ENCODE data around the gene SAMD3. TPM values are rescaled to one million over a fixed set of nuclear protein-coding genes. Genes with fewer than 3 reads are reported as not detected.
"Not testable (repeated sequence)": the region's sequence is repeated elsewhere in the genome, so short reads cannot be mapped to it uniquely, and the experiment has no call there.

Gene SAMD3
- total RNA-seq, 1 experiment from 2014 or later = not detected

- Histone ChIP-seq H3K27ac (no peak overlapping the region), H3K27me3 (ENCODE audit: insufficient read depth, low read depth) (no peaks in the 10 kb centered on the region), H3F3A (ENCODE audit: insufficient read depth, low read depth) (no peaks in the 10 kb centered on the region; the same call in 1 of the 2 replicates), H3K4me1 (replicated peaks; ENCODE audit: insufficient read depth) (peaks cover 5% of the 10 kb centered on the region), H3K9me2 (ENCODE audit: insufficient read depth) (no peaks in the 10 kb centered on the region), H2AFZ (no peak overlapping the region), H3K4me2 (no peak overlapping the region; the same call in 1 of the 2 replicates), H3K79me2 (ENCODE audit: low read depth) (no peaks in the 10 kb centered on the region), H4K20me1 (ENCODE audit: insufficient read depth) (no peaks in the 10 kb centered on the region), H3K4me3 (no peak overlapping the region), H3K36me3 (ENCODE audit: low read depth) (no peaks in the 10 kb centered on the region), H3K9me3 (ENCODE audit: insufficient read depth, low read depth) (0 out of 2 replicates have a peak, but pooled peaks cover 3% of the 10 kb centered on the region)
- intact Hi-C loops (cut with micrococcal nuclease; ENCODE audit: unreplicated experiment) = no loop called here
- CTCF ChIA-PET = interaction anchor here (0.7 kb wide), 1 partner anchor 11 kb away, joined by 5 read pairs; no protein-coding TSS in a partner anchor
- POLR2A ChIA-PET (ENCODE audit: unreplicated experiment) = no interaction called here
- no TSS peak for BruUV-seq (replicated peaks)
- peak; percentile 59 to 63 for DNase-seq
- TF ChIP-seq CTCF (conservative IDR thresholded peaks at IDR 0.05) (no peak), EZH2 (IDR thresholded peaks at IDR 0.05; ENCODE audit: low read depth) (no peak)
Observed at GRCh38 chr6:130178692-130179091, 44.1 kb downstream of the SAMD3 start.

DNA sequence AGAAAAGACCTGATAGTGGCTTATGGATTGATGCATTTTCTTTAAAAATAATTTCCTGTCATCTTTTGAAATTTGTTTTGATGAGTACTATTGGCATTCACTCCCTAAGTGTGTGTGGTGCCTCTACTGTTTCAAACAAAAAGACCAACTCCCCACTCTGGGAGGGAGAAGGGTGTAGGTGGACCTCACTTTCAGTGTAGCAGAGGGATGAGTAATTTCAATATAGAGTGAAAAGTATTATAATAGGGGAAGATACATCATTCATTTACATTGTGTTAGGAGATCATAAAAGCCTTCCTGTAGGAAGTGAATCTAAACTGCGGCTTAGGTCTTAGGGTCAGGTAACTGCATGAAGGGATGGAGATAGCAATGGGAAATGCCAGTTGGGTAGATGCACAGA is 46.4 kb downstream of the SAMD3 start:
- H3K36me3 ChIP-seq (ENCODE audit: low read depth) = no peaks in the 10 kb centered on the region
- 0 out of 2 replicates have a peak, but pooled peaks cover 3% of the 10 kb centered on the region for H3K9me3 ChIP-seq (ENCODE audit: insufficient read depth, low read depth)
- ChIA-PET CTCF (no interaction called here), POLR2A (ENCODE audit: unreplicated experiment) (no interaction called here)
- peaks cover 5% of the 10 kb centered on the region for H3K4me1 ChIP-seq (replicated peaks; ENCODE audit: insufficient read depth)
- no peaks in the 10 kb centered on the region for H4K20me1 ChIP-seq (ENCODE audit: insufficient read depth)
- TF ChIP-seq CTCF (conservative IDR thresholded peaks at IDR 0.05) = no peak
- no peak for TF ChIP-seq EZH2 (IDR thresholded peaks at IDR 0.05; ENCODE audit: low read depth)
- no peaks in the 10 kb centered on the region for H3K79me2 ChIP-seq (ENCODE audit: low read depth)
- no peak overlapping the region for H2AFZ ChIP-seq
- H3K4me3 ChIP-seq = no peak overlapping the region
- DNase-seq = peak in 1 of 2 experiments; percentile 15
- no TSS peak for BruUV-seq (replicated peaks)
- intact Hi-C loops (cut with micrococcal nuclease; ENCODE audit: unreplicated experiment) = no loop called here
- H3K4me2 ChIP-seq = no peak overlapping the region
- H3F3A ChIP-seq (ENCODE audit: insufficient read depth, low read depth) = no peaks in the 10 kb centered on the region; the same call in 1 of the 2 replicates
- no peaks in the 10 kb centered on the region for H3K9me2 ChIP-seq (ENCODE audit: insufficient read depth)
- H3K27ac ChIP-seq = no peak overlapping the region
- no peaks in the 10 kb centered on the region for H3K27me3 ChIP-seq (ENCODE audit: insufficient read depth, low read depth)

DNA sequence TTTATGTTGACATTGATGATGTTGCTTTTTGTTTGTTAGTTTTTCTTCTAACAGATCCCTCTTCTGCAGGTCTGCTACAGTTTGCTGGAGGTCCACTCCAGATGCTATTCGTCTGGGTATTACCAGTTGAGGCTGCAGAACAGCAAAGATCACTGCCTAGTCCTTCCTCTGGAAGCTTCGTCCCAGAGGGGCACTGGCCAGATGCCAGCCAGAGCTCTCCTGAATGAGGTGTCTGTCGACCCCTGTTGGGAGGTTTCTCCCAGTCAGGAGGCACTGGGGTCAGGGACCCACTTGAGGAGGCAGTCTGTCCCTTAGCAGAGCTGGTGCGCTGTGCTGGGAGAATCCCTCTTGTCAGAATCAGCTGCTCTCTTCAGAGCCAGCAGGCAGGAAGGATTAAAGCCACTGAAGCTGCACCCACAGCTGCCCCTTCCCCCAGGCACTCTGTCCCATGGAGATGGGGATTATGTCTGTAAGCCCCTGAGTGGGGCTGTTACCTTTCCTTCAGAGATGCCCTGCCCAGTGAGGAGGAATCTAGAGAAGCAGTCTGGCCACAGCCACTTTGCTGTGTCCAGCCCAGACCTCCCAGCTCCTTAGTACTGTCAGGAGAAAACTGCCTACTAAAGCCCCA is 49.3 kb downstream of the SAMD3 start:
- H3K27ac ChIP-seq; H3K4me2 ChIP-seq; POLR2A ChIA-PET (ENCODE audit: unreplicated experiment); H3K36me3 ChIP-seq (ENCODE audit: low read depth); CTCF ChIA-PET; BruUV-seq (replicated peaks); H3K4me3 ChIP-seq; H3K9me2 ChIP-seq (ENCODE audit: insufficient read depth); H3K27me3 ChIP-seq (ENCODE audit: insufficient read depth, low read depth); intact Hi-C loops (cut with micrococcal nuclease; ENCODE audit: unreplicated experiment); H3F3A ChIP-seq (ENCODE audit: insufficient read depth, low read depth); H3K4me1 ChIP-seq (replicated peaks; ENCODE audit: insufficient read depth); H3K79me2 ChIP-seq (ENCODE audit: low read depth); H4K20me1 ChIP-seq (ENCODE audit: insufficient read depth); H2AFZ ChIP-seq; H3K9me3 ChIP-seq (ENCODE audit: insufficient read depth, low read depth); DNase-seq: not testable (repeated sequence)

- H3K36me3 ChIP-seq (ENCODE audit: low read depth); H4K20me1 ChIP-seq (ENCODE audit: insufficient read depth); H2AFZ ChIP-seq; H3K9me3 ChIP-seq (ENCODE audit: insufficient read depth, low read depth); intact Hi-C loops (cut with micrococcal nuclease; ENCODE audit: unreplicated experiment); BruUV-seq (replicated peaks); H3K4me1 ChIP-seq (replicated peaks; ENCODE audit: insufficient read depth); DNase-seq; H3K4me3 ChIP-seq; CTCF ChIA-PET; H3F3A ChIP-seq (ENCODE audit: insufficient read depth, low read depth); H3K27ac ChIP-seq; POLR2A ChIA-PET (ENCODE audit: unreplicated experiment); H3K27me3 ChIP-seq (ENCODE audit: insufficient read depth, low read depth); H3K4me2 ChIP-seq; H3K9me2 ChIP-seq (ENCODE audit: insufficient read depth); H3K79me2 ChIP-seq (ENCODE audit: low read depth): not testable (repeated sequence)
Observed at GRCh38 chr6:130170160-130170559, 52.6 kb downstream of the SAMD3 start.
